ENCODE data around the gene SPRR2B. TPM values are rescaled to one million over a fixed set of nuclear protein-coding genes. Genes with fewer than 3 reads are reported as not detected.
A peak's percentile ranks its signal among the peaks of the same experiment; 100 is the strongest.

The SPRR2B gene
- total and polyA plus RNA-seq, 9 of the 15 experiments (the other 6 are each of a cell fraction or from before 2014, with no cell fraction given), result not detected

DNA sequence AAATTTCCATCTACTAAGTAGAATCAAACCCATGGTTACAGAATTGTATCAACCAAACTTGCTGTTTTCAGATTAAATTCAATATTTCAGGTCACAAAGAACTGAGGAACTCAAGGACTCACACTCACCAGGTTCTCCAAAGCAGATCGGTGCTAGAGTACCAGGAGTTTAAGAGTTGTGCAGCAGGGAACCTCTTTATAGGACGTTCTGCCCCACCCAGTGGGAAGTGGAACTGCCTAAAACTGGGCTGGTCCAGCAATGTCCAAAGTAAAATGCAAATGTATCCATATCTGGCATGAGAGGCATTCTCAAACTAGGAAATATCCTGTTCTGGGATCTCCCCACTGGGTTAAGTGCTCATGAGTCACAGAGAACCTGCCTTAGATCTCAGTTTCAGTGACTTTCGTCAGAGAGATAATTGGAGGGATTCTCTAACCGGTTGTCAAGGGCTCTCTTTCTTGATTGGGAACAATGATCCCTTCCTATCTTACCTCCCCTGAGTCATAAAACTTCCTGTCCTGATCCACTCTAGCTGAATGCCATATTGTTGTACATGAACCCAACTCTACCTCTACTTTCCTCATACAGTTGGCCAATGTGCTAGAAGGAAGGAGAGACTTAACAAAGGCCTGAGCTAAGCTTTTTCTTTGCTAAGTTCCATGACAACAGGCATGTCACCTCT lies 30.3 kb downstream of the SPRR2B start, which contains the start of gene SPRR2D (continued):
- TF ChIP-seq TBP (optimal IDR thresholded peaks at IDR 0.05; ENCODE audit: low read depth, low read length) (no peak), NFIX (CRISPR knock-in tag; IDR thresholded peaks at IDR 0.05; ENCODE audit: low read depth) (no peak), DIDO1 (tag; IDR thresholded peaks at IDR 0.05; ENCODE audit: low read depth) (no peak), ZZZ3 (IDR thresholded peaks at IDR 0.05) (no peak), ZNF766 (CRISPR knock-in tag; conservative IDR thresholded peaks at IDR 0.05) (no peak)

DNA sequence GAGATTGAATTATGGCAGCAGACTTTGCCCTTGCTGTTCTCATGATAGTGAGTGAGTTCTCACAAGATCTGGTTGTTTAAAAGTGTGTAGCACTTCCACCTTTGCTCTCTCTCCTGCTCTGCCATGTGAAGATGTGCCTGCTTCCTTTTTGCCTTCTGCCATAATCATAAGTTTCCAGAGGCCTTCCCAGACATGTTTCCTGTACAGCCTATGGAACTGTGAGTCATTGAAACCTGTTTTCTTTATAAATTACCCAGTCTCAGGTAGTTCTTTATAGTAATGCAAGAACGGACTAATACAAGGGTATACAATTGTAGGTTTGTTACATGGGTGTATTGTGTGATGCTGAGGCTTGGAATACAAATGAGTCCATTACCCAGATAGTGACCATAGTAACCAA lies 36.2 kb downstream of the SPRR2B start:
- Histone ChIP-seq H3K79me2 (ENCODE audit: control insufficient read depth, insufficient read depth, low read length) (no peaks in the 10 kb centered on the region), H3K4me3 (no peak overlapping the region), H4K20me1 (replicated peaks; ENCODE audit: control insufficient read depth, insufficient read depth, low read length) (no peaks in the 10 kb centered on the region), H3K9me3 (replicated peaks; ENCODE audit: control insufficient read depth, insufficient read depth, low read depth, low read length) (no peaks in the 10 kb centered on the region), H3K4me2 (ENCODE audit: insufficient read depth, low read length) (no peak overlapping the region), H3K4me1 (replicated peaks in 1 of 2; ENCODE audit: control insufficient read depth in 2 of 2, insufficient read depth in 2 of 2, low read length in 2 of 2) (no peaks in the 10 kb centered on the region), H3K27ac (ENCODE audit: extremely low read depth, low read depth, low read length) (no peak overlapping the region), H2AFZ (ENCODE audit: low read depth, low read length) (no peak overlapping the region), H3K9me1 (ENCODE audit: control insufficient read depth, insufficient read depth, low read length) (no peaks in the 10 kb centered on the region), H3K27me3 (ENCODE audit: control insufficient read depth in 2 of 2, insufficient read depth in 2 of 2, low read length in 2 of 2) (no peaks in the 10 kb centered on the region), H3K36me3 (ENCODE audit: control insufficient read depth, insufficient read depth, low read length) (no peaks in the 10 kb centered on the region), H3K9ac (ENCODE audit: insufficient read depth in 1 of 2, low read depth in 2 of 2, low read length in 2 of 2) (no peak overlapping the region)
- ChIA-PET CTCF (ENCODE audit: low intra/inter-chr PET ratio) (no interaction called here), POLR2A (no interaction called here)
- TF ChIP-seq E2F3 (CRISPR knock-in tag; IDR thresholded peaks at IDR 0.05) (no peak), MCM3 (IDR thresholded peaks at IDR 0.05) (no peak), RFX1 (IDR thresholded peaks at IDR 0.05) (0 out of 2 replicates have a peak, but pooled peaks have one; percentile 8), RNF2 (IDR thresholded peaks at IDR 0.05) (no peak), HDAC2 (IDR thresholded peaks at IDR 0.05) (no peak), ARNT (IDR thresholded peaks at IDR 0.05) (no peak)
- TF ChIP-seq, protein P1, sequence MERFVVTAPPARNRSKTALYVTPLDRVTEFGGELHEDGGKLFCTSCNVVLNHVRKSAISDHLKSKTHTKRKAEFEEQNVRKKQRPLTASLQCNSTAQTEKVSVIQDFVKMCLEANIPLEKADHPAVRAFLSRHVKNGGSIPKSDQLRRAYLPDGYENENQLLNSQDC (CRISPR knock-in tag; IDR thresholded peaks at IDR 0.05), result no peak
- in situ Hi-C loops (cut with MboI), result no loop called here
- no peak for ATAC-seq
- intact Hi-C loops (cut with micrococcal nuclease), result no loop called here
- DNase-seq (ENCODE audit: extremely low read depth in 1 of 4, low spot score in 3 of 4), result no peak
- FAIRE-seq, result no peak
- 6% methylated on average over 1 of the region's 1 CpG for WGBS (ENCODE audit: insufficient coverage, low coverage, missing lambda C conversion rate)
- BruUV-seq (replicated peaks), result no TSS peak
